NCI-H1092 treated with DMSO at 0.1 percent for 48 hours (cell line): ENCODE data around the gene RNF10.
"Not testable (repeated sequence)": the region's sequence is repeated elsewhere in the genome, so short reads cannot be mapped to it uniquely, and the experiment has no call there.

Experiments
- DNase-seq: peaks from one replicate; lab custom pipeline; 2025; lab: John Stamatoyannopoulos, UW

RNF10 gene

DNA sequence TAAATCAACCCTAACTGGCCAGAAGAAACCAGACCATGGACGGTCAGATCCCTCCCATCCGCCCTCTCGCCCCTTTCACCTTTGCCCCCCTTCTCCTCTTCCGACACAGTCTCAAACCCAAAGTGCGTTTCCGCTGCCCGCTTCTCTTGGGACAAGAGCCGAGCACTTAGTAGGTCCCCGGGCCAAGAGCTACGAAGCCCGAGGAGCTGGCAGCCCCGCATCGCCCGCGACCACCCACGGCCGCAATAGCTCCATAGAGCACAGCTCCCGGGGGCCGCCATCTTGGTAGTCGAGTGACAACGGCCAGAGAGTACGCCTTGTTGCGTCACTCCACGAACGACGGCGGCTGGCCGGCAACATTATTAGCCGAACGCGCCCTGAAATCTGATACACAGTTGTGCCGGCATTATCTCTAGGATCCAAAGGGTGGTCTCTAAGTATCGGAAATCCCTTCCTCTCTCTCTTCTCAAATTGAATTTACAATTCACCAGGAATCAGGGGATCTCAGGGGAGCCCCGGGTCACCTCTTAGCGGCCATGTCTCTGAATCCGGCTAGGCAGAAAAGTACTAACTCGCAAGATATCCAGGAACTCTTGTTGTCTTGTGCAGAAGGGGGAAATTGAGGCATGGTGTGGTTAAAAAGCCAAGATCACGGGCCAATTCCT, 5.2 kb upstream of the RNF10 start, which contains the start of gene COQ5:
COQ5 (minus strand) TSS at position 298 of the 665 bp plus-strand sequence; CDS start at position 281, 17 bp downstream.
- peak; percentile 72 for DNase-seq

GRCh38 chr12:120529641-120530417, 4.3 kb upstream of the RNF10 start:
- DNase-seq: peak; percentile 70

GRCh38 chr12:120530418-120530761, 3.8 kb upstream of the RNF10 start:
- DNase-seq: not testable (repeated sequence)

DNA sequence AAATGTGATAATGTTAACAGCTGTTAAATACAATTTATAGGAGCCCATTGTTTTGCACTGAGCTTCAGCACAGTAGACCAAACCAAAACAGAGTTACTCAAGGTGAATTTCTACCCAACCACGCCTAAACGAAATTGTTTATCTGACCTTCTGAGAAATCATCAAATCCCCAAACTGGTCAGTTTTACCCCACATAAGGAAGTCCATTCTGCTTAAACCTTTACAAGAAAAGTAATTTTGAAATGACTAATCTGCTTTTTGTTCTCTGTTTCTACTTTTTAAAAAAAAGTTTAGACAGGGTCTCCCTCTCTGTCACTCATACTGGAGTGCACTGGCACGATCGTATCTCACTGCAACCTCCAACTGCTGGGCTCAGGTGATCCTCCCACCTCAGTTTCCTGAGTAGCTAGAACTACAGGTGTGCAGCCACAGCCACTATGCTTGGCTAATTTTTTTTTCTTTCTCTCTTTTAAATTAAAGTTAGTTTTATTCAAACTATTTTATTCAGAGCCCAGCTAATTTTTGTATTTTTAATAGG, 1.4 kb upstream of the RNF10 start:
- no peak for DNase-seq

DNA sequence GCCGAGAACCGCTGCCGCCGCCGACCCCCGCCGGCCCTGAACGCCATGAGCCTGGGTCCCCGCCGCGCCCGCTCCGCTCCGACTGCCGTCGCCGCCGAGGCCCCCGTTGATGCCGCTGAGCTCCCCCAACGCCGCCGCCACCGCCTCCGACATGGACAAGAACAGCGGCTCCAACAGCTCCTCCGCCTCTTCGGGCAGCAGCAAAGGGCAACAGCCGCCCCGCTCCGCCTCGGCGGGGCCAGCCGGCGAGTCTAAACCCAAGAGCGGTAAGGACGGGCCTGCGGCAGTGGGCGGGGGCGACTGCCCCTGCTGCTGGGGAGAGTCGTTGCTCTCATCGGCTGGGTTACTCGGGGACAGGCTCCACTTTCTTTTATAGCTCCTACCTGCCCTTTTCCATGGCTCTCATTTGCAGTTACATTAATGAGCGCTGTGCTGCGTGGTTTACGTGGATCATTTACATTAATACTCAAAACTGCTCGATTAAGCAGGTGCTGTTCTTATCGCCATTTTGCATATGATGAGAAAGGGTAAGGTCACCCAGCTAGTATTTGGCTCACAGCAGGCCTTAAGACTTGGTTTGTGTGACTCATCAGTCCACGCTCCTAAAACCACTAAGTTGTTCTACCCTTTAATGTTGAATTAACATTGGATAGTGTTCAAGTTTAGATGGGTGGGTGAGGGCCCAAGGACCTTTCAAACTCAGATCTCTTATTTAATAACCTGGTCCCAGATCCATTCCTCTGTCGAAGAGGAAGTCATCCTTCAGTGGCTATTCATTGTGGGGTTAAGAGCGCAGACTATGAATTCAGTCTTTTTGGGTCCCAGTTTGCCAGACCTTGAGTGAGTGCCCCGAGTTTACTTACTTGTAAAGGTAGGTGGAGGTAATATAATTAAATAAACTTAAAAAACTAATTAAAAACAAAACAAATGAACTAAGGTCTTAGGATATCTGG, 823 bp downstream of the RNF10 start:
- peak; percentile 37 for DNase-seq

GRCh38 chr12:120536064-120536791, 2.1 kb downstream of the RNF10 start:
- DNase-seq: no peak

GRCh38 chr12:120537856-120538220, 3.7 kb downstream of the RNF10 start:
- no peak for DNase-seq

DNA sequence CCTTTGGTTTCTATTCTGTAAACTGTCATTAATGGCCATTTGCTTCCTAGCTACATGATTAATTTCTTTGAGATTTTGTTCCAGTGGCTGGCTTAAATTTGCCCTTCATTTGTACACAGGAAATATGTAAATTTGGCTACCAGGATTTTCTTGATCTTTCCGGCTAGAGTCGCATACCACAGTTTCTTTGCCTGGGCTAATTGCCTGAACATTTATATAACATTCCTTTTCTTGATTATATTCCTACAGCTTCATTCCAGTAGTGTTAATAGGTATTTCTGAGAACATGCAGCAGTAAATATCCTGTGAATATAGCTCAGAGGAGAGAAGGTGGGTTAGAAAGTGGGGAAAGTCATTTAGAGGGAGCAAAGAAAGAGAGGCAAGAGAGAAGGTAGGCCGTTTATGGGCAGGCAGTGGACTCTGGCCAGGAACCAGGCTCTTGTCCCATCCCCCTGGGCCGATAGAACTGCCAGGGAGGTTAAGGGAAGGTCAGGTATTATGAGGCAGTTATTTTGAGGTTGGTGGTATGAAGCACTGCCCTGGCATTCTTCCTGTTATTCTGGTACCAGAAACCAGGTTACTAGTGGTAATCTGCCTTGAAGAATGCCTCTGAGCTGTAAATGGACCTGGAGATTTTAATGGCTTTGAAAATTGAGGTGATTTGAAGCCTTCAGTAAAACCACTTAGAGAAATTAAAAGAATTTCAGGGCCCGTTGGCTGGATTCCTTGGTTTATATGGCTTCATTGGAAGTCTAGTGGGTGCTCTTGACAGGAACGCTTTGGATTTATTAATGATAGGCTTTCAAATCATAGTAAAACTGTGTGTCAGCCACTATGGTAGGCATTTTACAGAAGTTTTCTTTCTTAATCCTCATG, 4.4 kb downstream of the RNF10 start:
- no peak for DNase-seq

DNA sequence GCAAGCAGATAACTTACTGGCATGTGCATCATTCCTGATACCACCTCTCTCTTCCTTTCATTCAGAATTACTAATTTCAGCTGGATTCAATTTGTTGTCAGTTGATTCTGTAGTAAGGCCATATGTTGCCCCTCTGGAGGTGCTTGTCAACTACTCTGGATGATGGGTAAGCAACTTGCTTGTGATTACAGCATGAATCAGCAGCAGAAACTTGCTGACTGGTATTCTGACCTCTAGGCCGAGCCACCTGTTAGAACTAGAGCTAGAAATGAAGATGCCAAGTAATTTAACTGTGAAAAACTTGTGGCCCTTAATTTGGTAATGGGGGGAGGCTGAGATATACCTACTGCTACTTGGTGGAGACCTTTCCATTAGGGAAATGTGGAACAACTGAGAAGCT, 5.1 kb downstream of the RNF10 start:
- DNase-seq: no peak

GRCh38 chr12:120540445-120540844, 6.3 kb downstream of the RNF10 start:
- no peak for DNase-seq

- no peak for DNase-seq
Measured at GRCh38 chr12:120542166-120542565, 8.0 kb downstream of the RNF10 start.

DNA sequence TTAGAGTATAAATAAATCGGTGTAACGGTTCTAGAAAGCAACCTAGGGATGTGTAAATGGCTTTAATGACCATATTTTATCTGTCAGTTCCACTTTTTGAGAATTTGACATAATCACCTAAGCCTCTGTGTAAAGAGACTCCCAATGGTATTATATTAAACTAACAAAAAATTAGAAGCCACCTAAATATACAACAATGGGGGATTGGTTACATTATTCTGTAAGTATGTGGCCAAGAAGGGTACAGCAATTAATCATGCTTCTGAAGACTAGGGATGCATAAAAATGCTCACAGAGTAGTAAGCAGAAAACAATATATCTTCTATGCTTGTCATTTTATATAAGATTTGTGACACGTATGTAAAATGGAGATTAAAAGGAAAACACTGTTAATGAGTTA, 10.5 kb downstream of the RNF10 start:
- DNase-seq: no peak

DNA sequence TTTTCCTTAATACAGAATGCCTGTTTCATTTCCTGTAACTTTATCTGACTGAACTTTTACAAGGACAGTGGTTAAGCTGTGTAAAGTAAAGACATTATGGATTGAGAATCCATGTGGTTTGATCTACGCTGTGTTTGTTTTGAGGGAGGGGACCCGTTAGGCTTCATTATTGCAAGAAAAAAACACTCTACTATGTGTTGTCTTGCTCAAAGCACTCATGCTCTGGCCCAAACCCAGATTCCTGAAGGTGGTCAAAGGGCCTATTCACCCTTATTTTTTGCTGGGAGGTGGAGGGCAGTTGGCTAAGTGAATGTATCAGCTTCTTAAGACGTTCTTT, 11.9 kb downstream of the RNF10 start:
- no peak for DNase-seq

GRCh38 chr12:120554678-120555077, 20.5 kb downstream of the RNF10 start:
- no peak for DNase-seq

GRCh38 chr12:120557589-120557988, 23.4 kb downstream of the RNF10 start:
- DNase-seq: no peak

GRCh38 chr12:120562906-120563305, 28.8 kb downstream of the RNF10 start:
- DNase-seq: no peak

DNA sequence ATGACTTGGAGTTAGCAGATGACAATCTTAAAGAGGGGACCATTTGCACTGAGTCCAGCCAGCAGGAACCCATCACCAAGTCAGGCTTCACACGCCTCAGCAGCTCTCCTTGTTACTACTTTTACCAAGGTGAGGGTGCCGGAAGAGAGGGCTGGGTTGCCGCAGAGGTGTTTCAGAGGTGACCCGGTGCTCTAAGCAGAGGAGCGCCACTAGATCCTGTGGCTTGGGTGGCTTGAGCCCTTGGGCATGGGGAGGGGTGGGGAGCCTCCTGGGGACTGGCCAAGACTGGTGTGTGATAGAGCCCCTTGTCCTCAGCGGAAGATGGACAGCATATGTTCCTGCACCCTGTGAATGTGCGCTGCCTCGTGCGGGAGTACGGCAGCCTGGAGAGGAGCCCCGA, 29.3 kb downstream of the RNF10 start:
- DNase-seq: no peak

- DNase-seq: no peak
Measured at GRCh38 chr12:120571299-120571698, 37.1 kb downstream of the RNF10 start.

DNA sequence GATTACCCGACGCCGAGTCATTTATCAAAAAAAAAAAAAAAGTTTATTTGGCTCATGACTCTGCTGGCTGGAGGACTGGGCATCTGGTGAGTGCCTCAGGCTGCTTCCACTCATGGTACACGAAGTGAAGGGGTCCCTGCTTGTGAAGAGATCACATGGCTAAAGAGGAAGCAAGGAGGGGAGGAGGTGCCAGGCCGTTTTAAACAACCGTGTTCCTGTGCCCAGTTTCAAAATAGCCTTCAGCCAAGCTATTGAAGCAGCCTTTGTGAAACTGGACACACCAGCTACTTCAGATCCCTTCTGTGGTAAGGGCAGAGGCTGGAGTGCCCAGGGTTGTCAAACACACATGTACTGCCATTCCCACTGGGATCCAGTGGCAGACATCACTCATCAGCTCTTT, 39.4 kb downstream of the RNF10 start:
- no peak for DNase-seq

GRCh38 chr12:120574106-120574505, 40.0 kb downstream of the RNF10 start:
- no peak for DNase-seq

GRCh38 chr12:120579179-120579578, 45.0 kb downstream of the RNF10 start:
- DNase-seq: no peak
